AML-193 (cell line): ENCODE measurements around the gene SUOX.
"Not testable (repeated sequence)": the region's sequence is repeated elsewhere in the genome, so short reads cannot be mapped to it uniquely, and the experiment has no call there.

Source experiments
- DNase-seq, 2 experiments: peaks; one replicate each; lab custom pipeline; 2025; lab: John Stamatoyannopoulos, UW

SUOX gene

GRCh38 chr12:55983232-55983842 is 13.7 kb upstream of the SUOX start:
- DNase-seq: peak; percentile 36 to 51

GRCh38 chr12:55984861-55985260 is 12.2 kb upstream of the SUOX start:
- no peak for DNase-seq

GRCh38 chr12:55985341-55985740 is 11.7 kb upstream of the SUOX start:
- DNase-seq: no peak

- DNase-seq: not testable (repeated sequence)
These were observed 11.1 kb upstream of the SUOX start for GRCh38 chr12:55985976-55986375.

GRCh38 chr12:55991110-55991509 is 6.0 kb upstream of the SUOX start:
- no peak for DNase-seq

- no peak for DNase-seq
These were observed 3.7 kb upstream of the SUOX start for GRCh38 chr12:55993230-55993853.

- no peak for DNase-seq
These were observed 1.7 kb upstream of the SUOX start for GRCh38 chr12:55995366-55995765.

GRCh38 chr12:55996201-55996714 is 818 bp upstream of the SUOX start:
- DNase-seq: peak; percentile 54 to 69

GRCh38 chr12:55997535-55997859 is 421 bp downstream of the SUOX start:
- no peak for DNase-seq

- DNase-seq: not testable (repeated sequence)
These were observed 2.4 kb downstream of the SUOX start for GRCh38 chr12:55999522-55999921.

GRCh38 chr12:55999999-56000540 is 3.0 kb downstream of the SUOX start:
- not testable (repeated sequence) for DNase-seq

GRCh38 chr12:56001487-56002100 is 4.5 kb downstream of the SUOX start:
- DNase-seq: no peak

GRCh38 chr12:56003376-56003775 is 6.3 kb downstream of the SUOX start:
- DNase-seq: not testable (repeated sequence)

GRCh38 chr12:56004211-56004610 is 7.1 kb downstream of the SUOX start:
- no peak for DNase-seq

- no peak for DNase-seq
These were observed 10.8 kb downstream of the SUOX start for GRCh38 chr12:56007564-56008559.

- no peak for DNase-seq
These were observed 13.1 kb downstream of the SUOX start for GRCh38 chr12:56010111-56010570.

- DNase-seq: no peak
These were observed 14.5 kb downstream of the SUOX start for GRCh38 chr12:56011509-56012090.

GRCh38 chr12:56013482-56013881 is 16.4 kb downstream of the SUOX start:
- no peak for DNase-seq

- DNase-seq: no peak
These were observed 17.1 kb downstream of the SUOX start for GRCh38 chr12:56014205-56014604.

- no peak for DNase-seq
These were observed 20.1 kb downstream of the SUOX start for GRCh38 chr12:56017181-56017580.

GRCh38 chr12:56018356-56018755 is 21.3 kb downstream of the SUOX start:
- no peak for DNase-seq
